HG02885 (cell line): ENCODE results near the gene AGXT2.

Experiments
- ATAC-seq: cut with Tn5 transposase; IDR thresholded peaks from one replicate; pipeline ENCODE4 v1.9.1; 2021; ENCODE audit warnings: mild to moderate bottlenecking; ENCODE audit not compliant: unreplicated experiment, poor library complexity

The AGXT2 gene, protein sequence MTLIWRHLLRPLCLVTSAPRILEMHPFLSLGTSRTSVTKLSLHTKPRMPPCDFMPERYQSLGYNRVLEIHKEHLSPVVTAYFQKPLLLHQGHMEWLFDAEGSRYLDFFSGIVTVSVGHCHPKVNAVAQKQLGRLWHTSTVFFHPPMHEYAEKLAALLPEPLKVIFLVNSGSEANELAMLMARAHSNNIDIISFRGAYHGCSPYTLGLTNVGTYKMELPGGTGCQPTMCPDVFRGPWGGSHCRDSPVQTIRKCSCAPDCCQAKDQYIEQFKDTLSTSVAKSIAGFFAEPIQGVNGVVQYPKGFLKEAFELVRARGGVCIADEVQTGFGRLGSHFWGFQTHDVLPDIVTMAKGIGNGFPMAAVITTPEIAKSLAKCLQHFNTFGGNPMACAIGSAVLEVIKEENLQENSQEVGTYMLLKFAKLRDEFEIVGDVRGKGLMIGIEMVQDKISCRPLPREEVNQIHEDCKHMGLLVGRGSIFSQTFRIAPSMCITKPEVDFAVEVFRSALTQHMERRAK

DNA sequence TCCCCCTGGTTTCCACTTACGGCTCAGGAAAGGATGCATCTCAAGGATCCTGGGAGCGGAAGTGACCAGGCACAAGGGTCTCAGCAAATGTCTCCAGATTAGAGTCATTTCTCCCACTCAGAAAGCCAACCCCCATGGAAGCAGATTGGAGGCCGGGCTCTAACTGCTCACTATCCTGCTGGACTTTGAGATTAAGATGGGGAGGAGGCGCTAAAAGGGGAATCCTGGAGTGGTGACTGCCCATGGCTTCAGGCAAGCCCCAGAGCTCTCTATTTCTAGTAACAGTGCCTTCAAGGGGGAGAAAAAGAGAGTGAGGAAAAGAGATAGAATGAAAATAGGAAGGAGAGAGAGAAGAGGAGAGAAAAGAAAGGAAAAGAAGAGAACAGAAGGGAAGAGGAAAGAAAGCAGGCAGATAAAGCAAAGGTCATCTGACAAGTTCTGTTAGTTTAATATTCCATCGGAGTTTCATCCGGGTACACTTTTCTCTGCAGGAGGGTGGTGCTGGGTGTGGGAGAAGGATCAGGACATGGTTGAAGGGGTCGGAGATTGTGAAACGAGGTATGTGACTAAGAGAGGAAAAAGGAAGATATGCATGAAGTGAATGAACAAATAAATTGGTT, at the start of gene AGXT2:
Gene AGXT2, minus strand, starts transcription at position 165 of the 620 bp plus-strand sequence. Its CDS starts 57 bp downstream, at position 108.
- ATAC-seq = no peak

DNA sequence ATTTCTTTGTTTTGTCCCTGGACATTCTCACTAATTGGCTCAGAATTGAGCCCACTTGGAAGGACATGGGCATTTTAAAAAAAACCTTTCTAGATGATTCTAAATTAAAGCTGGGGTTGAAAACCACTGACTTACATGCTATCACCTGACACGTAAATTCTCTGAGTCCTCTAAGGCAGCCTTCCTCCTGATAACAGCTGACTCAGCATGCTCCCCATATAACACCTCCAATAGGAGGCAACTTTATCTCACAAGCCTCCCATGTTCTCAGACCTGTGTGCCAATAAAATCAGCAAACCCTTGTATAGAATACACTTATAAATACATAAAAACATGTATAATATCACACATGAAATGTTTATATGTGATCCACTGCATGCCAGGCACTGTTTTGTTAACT, 49.2 kb upstream of the AGXT2 start:
- no peak for ATAC-seq

DNA sequence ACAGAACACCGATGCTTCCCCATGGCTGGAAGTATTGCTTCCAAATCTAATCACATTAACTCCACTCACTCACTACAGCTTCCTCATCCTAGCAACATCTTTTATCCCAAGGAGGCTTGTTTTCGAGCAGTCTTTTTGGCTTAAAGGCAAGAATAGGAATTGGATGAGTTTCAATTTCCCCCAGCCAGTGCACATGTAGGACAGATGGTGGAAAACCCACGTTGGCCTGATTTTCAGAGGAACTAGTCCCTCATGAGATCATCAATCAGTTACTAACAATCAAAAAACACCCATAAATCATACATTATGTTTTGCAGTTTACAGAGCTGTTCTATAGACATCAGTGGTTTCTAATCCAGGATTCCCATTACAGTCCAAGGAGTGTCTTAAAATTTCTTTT, 48.5 kb upstream of the AGXT2 start:
- no peak for ATAC-seq

DNA sequence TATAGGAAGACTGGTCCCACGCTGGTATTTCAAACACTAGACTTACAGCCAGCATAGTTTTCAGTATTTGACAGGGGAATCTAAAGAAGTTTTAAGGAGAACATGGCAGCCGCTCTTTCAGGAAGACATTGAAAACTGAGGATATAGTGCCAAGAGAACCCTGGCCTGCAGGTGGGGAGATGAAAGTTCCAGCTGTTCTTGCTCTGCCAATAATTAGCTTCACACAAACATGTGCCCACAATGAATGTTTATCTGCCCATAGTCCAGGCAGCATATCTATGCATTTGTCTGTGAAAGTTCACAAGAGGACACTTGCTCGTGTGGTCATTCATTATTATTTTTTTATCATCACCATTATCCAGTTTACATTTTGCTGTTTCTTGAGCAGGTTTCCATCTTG, 47.6 kb upstream of the AGXT2 start:
- ATAC-seq = no peak

DNA sequence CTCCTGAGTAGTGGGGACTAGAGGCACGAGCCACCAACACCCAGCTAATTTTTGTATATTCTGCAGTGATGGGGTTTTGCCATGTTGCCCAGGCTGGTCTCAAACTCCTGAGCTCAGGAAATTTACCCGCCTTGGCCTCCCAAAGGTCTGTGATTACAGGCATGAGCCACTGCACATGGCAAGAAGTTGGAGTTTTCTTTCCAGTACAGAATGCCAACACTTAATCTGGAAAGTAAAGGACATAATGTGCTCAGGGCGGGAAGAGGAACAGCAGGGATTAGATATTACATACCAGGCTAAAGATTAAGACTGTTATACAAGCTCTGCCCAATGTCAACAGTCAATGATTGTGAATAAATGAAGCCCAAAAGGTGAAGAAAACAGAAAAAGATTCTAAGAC, 47.2 kb upstream of the AGXT2 start:
- ATAC-seq = no peak

DNA sequence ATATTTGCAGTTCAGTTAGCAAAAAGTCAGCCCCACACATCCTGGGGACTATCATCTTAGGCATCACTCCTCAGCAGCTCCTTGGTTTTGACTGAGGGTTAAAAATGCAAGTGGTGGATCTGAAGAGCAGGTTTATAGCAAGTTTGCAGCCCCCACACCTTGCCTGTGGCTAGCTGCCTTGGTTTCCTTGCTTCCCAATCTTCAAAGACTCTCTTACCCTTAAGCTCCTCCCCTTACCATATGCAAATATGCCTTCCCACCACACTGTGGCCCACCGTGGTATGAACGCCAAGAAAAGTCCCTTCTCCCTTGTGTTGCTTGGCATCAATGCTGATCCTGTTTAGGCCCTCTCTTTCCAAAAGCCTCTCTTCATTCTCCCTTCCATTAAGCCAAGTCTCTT, 45.0 kb upstream of the AGXT2 start:
- ATAC-seq = no peak

DNA sequence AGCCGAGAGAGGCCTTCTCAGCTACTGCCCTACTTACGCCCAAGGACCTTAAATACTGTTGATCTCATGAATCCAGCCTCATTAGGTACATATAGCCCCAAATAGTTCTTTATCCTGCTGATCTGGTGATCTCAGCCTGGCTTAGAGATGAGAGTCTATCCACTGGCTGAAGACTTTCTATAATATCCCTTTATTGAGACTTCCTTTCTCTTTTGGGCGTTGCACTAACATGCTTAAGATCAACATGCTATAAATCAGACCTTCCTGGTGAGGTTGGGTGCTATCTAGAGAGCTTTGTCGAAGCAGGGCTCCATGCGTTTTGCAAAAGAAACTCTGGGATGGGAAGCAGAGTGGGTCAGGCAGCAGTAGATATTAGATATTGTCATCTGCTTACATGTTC, 44.0 kb upstream of the AGXT2 start:
- ATAC-seq = no peak

DNA sequence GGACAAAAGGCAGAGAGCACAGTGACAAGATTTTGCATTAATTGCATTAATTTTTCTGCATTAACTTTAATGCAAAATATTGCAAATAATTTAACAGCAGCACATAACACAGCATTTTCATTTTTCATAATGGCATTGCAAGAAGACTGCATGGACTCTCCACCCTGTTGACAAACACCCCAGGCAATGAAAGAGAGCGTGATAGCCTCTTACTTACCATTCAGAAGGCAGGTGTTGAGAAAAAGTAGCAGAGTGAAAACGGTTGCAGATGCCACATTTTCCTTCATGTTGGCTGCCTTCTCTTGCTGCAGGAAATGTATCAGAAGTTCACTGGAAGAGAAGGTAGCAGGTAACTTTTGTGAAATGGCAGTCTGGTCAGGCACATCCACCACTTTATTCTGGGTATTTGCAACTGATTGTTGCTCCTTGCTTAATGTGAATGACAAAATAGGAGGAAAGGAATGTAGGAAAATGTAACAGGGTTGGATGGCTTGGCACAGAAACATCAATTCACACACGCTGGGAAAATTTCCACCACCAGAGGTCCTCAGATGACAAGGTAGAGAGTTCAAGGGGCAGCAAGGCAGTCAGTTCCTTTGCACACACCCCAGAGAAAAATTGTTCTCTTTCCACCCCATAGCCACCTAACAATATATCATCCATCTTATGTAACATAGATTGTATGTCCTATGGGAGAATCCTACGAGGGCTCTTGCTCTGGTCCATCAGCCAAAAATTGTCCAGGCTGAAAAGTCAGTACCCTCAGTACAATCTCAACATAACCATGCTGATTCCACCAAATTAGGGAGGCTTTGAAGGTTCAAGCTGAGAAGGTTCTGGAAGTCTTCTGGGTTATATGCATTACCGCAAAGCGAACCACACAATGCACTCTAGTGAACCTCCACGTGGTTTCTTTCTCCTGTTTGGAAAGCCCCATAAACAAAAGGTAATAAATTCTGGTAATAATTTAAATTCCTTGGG, 41.9 kb upstream of the AGXT2 start:
- peak; percentile 71 for ATAC-seq

DNA sequence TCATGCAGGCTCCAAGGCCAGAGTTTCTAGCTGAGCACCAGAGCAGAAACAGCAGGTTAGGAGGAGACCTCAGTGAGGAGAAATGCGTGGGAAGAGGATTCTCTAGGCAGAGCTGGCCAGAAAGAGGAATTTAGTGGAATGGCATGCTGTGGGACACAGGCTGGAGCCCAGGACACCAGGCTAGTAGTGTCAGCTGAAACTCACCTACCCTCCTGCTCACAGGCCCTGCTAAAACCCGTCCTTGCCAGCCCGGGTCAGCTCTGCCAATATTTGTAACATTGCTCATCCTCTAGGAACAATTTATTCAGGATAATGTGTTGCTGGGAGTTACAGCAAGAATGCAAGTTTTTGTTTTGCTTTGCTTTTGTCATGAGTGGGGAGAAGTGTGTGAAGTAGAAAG, 40.2 kb upstream of the AGXT2 start:
- no peak for ATAC-seq

DNA sequence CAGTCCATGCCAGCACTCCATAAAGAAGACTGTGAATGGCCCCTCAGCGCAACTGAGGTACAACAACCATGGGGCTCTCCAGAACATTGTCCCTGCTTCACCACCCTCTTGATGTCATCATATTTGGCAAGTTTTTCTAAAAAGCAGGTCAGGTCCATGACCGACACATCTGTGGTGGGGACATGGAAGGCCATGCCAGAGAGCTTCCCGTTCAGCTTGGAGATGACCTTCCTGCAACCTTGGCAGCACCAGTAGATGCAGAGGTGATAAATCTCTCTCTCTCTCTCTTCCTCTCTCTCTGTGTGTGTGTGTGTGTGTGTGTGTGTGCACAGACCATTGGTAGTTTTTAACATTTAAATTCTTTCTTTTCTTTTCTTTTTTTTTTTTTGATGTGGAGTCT, 35.4 kb upstream of the AGXT2 start:
- no peak for ATAC-seq

DNA sequence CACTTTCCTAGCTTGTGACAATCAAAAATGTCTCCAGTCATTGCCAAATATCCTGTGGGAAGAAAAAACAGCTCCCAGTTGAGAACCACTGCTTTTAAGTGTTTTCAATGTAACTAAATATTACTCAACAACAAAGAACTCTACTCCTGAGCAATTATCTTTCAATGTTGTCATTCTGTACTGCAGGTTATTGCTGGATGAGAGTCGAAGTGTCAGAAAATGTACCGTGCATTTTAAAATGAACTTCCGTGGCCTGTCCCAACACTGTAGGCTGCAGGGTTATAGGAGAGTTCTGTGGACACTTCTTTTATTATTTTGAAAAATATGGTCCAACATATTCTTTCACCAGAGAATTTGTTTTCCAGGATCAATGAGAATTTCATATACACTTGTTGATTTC, 34.8 kb upstream of the AGXT2 start:
- no peak for ATAC-seq

DNA sequence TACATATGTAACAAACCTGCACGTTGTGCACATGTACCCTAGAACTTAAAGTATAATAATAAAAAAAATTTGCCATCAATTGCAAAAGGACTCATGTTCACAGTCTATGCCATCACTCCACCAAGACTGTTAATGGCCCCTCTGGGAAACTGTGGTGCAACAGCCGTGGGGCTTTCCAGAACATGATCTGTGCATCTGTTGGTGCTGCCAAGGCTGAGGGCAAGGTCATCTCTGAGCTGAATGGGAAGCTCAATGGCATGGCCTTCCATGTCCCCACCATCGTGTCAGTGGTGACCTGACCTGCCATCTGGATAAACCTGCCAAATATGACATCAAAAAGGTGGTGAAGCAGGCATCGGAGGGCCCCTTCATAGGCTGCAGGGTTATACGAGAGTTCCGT, 33.4 kb upstream of the AGXT2 start:
- ATAC-seq = no peak

DNA sequence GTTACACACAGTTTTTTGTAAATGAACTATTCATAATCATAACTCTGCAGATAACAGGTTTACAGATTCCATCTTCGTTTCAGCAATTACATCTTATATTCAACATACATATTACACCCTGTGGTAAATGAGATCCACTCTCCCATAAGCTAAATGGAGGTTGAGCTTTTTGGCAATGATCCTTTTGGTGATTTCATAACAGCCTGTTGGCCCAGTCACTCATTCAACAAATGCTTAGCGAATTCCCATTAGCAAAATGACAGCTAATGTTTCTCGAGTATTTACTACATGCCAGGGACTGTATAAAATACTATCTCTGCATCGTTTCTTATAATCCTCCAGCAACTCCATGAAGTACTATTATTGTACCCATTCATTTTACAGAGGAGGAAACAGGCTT, 25.4 kb upstream of the AGXT2 start:
- ATAC-seq = no peak

DNA sequence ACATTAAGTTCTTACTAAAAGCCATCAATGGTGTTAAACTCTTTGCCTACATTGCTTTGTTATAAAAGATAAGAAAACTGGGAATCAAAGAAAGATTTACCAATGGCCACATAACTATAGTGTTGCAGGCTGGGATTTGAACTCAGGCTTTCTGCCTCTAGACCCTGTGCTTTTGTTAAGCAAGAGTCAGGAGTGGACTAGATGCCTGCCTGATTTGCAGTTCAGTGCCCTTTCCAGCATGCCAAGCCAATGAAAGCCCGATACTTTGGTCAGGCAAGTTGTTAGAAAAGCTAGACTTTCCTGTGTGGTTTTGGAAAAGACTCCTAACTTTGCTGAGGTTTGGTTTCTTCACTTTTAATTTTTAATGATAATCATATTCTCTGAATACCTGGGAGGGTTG, 21.4 kb upstream of the AGXT2 start:
- ATAC-seq = no peak

DNA sequence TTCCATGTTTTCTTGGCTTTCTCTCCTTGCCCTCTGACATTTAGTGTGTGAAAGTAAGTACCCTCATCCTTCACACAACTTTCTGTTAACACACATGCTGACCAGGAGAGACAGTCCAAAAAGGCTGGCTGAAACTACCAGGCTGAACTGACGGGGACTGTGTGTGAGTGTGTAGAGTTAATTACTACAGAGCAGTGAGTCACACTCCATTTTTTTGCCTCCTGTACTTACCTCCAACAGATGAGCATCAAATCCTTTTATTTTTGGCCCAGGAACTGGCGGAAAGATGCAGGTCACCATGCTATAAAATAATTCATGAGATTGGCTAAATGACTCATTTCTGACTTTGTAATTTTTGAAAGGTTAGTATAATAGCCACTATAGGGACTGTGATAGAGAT, 20.2 kb upstream of the AGXT2 start:
- ATAC-seq = no peak

DNA sequence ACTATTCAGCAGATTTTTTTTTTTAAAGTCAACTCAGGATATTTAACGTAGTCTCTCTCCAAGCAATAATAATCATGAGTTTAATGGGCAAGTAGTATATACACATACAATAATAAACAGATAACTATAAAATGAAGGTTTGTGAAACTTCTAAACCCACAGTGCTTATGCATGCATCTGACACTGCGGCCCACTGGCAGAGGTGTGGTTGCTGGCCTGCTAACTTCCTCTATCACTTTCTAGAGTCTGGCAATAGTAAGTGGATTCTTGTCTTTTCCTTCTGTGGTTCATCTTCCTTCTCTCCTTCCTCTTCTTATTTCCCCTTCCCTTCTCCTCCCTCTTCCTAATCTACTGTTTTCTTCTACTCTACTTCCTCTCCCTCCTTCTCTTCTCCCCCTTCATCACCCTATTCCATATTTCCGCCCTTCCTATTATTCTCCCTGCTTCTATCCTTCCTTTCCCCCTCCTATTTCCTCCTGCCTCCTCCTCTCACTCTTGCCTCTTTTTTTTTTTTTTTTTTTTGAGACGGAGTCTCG, 18.6 kb upstream of the AGXT2 start:
- peak; percentile 76 for ATAC-seq

DNA sequence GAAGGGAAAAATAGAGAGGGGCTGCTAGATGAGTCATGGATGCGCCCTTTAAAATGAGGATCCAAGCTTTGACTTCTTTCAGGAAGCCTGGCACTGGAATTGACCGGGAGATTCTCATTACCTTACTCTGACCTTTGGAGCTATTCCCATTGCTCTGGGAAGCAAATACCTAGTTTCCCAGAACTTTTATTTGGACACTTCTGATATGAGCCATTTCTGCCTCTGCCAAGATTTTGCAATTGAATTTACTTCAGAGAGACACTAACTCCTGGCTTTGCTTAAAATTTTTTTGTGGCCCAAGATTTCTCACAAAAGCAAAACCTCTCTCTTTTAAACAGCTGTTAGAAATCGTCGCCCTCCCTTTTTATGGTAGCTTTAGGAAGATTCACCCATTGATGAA, 15.7 kb upstream of the AGXT2 start:
- ATAC-seq = no peak

DNA sequence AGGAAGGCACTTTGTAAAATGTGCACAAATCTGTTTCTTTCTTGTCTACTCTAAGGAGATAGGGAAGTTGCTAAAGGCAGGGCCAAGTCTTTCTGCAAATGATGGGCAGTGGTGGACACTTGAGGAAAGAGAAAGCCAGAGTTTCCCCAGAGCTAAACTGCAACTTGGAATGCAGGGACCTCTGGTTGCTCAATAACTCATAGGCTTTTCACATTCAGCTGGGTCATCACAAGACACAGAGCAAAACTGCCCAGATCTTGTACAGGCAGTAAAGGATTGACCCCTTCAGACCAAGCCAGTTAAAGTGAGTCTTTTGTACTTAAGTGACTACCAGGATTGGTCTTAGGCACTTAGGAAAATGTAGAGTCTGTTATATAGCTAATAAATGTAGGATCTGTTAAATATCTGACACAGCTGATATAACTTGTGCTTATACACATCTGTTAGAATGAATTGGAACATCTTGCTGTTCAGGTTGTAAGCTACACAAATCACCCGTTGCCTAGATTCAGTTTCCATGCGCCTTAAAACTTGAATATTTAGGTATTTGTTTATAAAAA, 13.5 kb upstream of the AGXT2 start:
- ATAC-seq = no peak

DNA sequence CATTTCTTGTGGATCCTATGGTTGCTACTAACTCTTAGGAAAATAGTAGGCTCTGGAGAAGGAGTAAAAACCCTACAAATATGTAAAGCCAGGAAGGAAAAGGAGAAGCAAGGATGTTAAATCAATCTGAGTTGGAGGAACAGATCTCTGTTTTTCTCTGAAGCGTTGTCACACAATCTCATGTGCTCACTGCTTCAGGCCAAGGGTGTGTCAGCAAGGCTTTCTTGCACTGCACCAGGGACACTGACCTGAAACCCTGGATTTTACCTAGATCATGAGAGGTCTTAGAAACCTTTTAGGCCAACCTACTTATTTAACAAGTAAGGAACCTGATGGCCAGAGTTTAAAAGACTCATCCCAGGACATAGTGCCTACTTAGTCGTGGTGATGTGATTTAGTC, 12.5 kb upstream of the AGXT2 start:
- no peak for ATAC-seq

DNA sequence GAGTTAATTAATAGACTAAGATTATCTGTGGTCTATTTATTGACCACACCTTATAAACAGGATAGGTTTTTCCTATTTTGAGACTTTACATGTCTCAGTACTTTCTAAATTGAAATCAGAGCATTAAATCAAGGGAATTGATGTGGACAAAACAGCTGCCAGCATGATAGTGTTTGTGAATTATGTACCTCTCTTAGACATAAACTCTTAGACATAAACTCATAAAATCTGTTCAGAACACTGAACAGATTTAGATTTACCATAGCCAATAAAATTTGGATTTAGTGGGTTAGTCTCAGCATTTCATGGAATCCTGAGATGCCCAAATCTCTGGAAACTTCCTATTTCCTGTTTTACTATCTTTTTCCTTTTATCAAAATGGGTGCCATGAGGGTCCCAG, 11.5 kb upstream of the AGXT2 start:
- ATAC-seq = no peak
